Frontal cortex (tissue), 4 donors: ENCODE results near the gene MED13L. TPM values are rescaled to one million over a fixed set of nuclear protein-coding genes. Genes with fewer than 3 reads are reported as not detected.

ENCODE experiments used
- DNase-seq, 2 donors: peaks; one replicate each; pipeline ENCODE4 v3.0.0; 2012; ENCODE audit warnings: low spot score in 2 of 2
- FAIRE-seq: peaks from 2 replicates; lab custom pipeline; 2012; peaks lifted over from hg19 to GRCh38; lab: Jason Lieb, UNC
- total RNA-seq: library from RNA; depleted of rRNA; stranded (reverse); fragments of >200 nt; gene quantifications from one replicate; pipeline ENCODE4 v1.2.3, GENCODE V29; 2014
- donor health status: control.
- donor health status: control.
- donor health status: control.

Gene MED13L
- total RNA-seq, 1 donor from 2014 or later: 164 TPM

DNA sequence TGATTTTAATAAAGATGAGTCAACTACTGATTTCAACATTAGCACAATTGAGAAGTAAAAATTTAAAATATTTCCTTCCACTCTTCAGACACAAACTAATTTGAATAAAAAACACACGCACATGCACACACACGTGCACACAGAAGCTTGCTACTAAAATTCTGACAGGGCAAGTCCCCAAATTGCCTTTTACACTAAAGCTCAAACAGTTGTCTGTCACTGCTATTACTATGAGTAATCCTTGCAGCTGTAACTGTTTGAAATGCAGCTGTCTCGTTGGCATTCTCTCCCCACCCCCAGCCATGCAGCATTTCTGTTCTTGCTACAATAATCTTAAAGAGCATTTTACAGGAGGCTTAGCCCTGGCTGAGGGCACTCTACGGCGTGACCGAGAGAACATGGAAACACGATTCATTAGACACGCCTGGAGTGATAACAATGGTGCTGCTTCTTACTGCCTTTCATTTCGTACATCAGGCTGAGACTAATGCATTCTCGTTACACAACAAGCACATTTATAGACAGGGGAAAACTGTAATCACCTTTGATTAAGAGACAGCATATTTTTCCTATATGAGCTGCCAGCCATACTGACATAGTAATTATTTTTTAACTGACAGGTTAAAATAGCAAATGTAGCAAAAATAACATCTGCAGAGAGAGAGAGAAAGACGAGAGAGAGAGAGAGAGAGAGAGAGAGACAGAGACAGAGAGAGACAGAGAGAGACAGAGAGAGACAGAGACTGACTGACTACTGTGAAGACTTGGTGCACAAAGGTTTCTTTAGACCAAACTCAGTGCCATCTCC is 153.8 kb downstream of the MED13L start:
- FAIRE-seq (no peak), DNase-seq (no peak)

DNA sequence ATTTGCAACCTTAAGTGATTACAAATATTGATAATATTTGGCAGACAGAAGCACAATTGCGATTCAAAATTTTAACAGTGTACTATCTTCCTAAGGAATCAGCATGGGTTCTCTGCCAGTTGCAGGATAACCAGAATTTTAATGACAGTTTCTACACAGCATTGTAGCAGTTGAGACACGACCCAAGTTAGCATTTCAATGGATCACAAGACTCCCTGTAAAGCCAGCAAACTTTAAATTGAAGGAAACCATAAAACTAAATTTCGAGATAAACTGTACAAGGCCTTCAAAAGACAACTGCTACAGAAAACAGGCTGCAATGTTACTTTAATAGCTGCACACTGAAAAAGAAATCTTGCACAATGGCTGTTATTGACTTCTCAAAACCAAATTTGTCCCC is 154.9 kb downstream of the MED13L start:
- DNase-seq: no peak
- no peak for FAIRE-seq

DNA sequence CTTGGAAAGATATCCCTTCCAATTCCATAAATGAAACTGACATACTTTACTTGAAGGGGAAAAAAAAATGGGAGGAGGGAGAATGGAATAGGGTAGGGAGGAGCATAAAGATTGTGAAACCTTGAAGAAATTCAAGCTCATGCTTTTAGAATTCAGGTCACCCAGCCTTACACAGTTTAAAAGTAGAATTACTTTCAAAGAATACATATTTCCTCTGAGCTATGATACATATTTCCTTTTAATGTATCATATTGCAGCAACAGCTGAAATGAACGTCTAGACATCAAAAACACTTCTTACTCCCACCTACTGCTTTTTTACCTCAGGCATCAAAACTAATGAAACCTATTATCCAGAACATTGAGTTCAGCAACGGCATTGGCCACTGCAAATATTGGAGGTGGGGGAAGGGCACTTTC is 156.0 kb downstream of the MED13L start:
- FAIRE-seq (no peak), DNase-seq (no peak)

- FAIRE-seq: no peak
Observed at GRCh38 chr12:116116650-116117424, 160.7 kb downstream of the MED13L start.

GRCh38 chr12:116113398-116114130 is 163.9 kb downstream of the MED13L start:
- no peak for FAIRE-seq
- no peak for DNase-seq

More at GRCh38 chr12:116116650-116117424, 160.7 kb downstream of the MED13L start:
- DNase-seq: no peak

GRCh38 chr12:116106870-116107269 is 170.6 kb downstream of the MED13L start:
- FAIRE-seq: no peak

DNA sequence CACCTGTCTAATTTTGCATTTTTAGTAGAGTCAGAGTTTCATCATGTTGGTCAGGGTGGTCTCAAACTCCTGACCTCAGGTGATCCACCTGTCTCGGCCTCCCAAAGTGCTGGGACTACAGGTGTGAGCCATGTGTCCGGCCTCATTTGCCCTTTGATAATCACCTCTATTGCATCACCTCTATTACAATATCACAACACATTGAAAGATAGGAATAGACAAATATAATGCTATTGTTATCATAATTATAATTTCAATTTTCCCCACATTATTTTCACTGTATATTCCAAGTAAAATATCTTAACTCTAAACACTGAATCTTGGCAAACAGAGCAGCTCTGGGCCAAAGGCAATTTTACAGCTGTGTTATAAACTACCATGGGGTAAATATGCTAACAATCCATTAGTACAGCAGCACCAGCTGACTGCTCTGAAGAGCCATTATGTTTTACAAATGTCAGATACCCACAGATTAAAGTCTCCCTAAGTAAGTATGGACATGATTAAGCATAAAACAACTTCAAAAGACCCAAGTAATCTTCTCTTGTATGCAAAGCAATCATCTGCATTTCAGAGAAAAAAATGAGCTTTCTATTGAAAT is 173.2 kb downstream of the MED13L start:
- FAIRE-seq (no peak), DNase-seq (no peak)

More at GRCh38 chr12:116106870-116107269, 170.6 kb downstream of the MED13L start:
- no peak for DNase-seq

DNA sequence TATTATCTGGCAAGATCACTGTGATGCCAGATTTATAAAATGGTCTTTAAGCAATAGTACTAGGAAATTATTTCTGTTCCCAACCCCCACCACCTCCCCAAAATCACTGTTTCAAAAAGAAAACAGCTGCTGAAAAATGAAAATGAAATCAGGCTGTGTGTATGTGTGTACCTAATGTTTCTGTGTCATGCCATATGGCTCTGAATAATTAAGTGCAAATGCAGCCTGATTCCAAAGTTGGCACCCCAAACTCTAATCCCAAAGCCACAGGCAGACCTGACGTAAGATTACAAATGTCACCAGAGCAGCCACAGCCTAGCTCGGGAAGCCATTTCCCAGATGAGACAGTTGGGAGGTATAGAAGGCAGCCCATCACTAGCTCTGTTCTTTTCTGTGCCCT is 175.5 kb downstream of the MED13L start:
- FAIRE-seq: no peak
- DNase-seq: no peak

DNA sequence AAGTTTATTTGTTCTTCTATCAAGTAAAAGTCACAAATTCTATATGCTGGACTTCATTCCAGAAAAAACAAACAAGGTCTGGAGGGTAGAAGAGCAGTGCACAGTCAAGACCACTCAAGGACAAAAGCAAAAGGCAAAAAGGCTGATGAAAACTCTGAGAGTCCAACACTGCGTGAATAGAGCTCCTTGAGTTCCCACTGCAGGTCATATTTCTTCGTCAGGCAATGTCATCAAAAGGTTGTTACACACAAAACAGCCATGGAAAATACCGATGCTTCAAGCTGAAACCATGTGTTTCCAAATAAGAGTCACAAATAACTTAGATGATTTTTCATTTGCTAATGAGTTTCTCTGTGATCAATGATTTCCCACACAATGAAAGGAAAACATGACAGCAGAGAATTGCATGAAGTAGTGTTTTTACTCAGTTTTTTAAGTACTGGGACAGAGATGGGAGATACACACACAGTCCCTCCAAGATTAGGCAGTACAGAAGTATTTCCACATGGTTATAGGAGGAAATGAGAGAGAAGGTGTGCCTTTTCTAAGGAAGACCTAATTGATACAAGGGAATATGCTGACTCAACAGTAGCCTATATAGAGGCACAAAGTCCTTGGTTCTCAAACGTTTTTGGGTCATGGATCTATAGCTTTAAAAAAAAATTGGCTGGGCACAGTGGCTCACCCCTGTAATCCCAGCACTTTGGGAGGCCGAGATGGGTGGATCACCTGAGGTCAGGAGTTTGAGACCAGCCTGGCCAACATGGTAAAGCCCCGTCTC is 177.7 kb downstream of the MED13L start:
- DNase-seq: no peak
- FAIRE-seq: no peak

- FAIRE-seq: no peak
- DNase-seq: no peak
Observed at GRCh38 chr12:116096874-116097273, 180.6 kb downstream of the MED13L start.

GRCh38 chr12:116094475-116094874 is 183.0 kb downstream of the MED13L start:
- no peak for DNase-seq
- FAIRE-seq: no peak

GRCh38 chr12:116093915-116094314 is 183.6 kb downstream of the MED13L start:
- DNase-seq (no peak), FAIRE-seq (no peak)

GRCh38 chr12:116092776-116093175 is 184.7 kb downstream of the MED13L start:
- FAIRE-seq: no peak
- DNase-seq: no peak

GRCh38 chr12:116092162-116092561 is 185.3 kb downstream of the MED13L start:
- FAIRE-seq (no peak), DNase-seq (no peak)

- no peak for FAIRE-seq
Observed at GRCh38 chr12:116091579-116091978, 185.9 kb downstream of the MED13L start.

DNA sequence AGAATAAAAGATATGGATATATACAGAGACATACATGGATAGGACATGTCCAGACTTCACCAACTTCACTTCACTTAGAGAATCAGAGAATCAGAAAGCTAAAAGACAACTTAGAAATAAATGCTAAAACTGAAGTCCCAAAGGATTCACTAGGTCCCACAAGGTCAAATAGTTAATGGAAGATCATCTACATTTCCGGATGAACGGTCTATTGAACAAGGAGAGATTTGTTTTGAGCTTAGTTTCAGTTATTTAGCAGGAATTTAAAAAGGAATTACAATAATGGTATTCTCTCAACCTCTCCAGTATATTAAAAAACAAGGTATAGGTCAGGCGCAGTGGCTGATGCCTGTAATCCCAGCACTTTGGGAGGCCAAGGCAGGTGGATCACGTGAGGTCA is 187.0 kb downstream of the MED13L start:
- DNase-seq: no peak
- FAIRE-seq: no peak

More at GRCh38 chr12:116091579-116091978, 185.9 kb downstream of the MED13L start:
- DNase-seq: no peak

GRCh38 chr12:116089080-116089479 is 188.4 kb downstream of the MED13L start:
- FAIRE-seq: no peak

DNA sequence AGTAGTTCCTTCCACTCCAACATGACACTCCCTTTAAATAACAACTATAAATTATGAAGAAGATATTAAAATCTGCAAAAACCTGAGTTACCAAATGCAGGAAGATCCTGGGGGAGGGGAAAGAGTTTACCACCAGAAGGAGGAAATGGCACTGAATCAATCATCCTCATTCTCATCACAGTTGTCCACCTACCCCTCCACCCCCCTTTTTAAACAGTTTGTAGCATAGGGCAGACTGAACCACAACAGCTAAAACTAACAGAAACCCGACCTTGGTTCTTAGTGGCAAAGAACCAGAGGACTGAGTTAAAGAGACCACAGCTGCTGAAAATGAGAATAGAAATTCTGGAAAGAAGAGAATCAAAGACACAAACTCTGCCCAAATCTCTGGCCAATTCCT is 189.5 kb downstream of the MED13L start:
- FAIRE-seq: no peak
- DNase-seq: no peak

More at GRCh38 chr12:116089080-116089479, 188.4 kb downstream of the MED13L start:
- no peak for DNase-seq

- DNase-seq (no peak), FAIRE-seq (no peak)
Observed at GRCh38 chr12:116087399-116087798, 190.1 kb downstream of the MED13L start.
